AG04450 (cell line): ENCODE measurements around the gene A4GNT. TPM values are rescaled to one million over a fixed set of nuclear protein-coding genes. Genes with fewer than 3 reads are reported as not detected.
A peak's percentile ranks its signal among the peaks of the same experiment; 100 is the strongest.

ENCODE experiments used
- CTCF ChIA-PET: fragments of 300-600, 350-600 bp; formaldehyde crosslinking; extraction: SDS; loops from one replicate; lab custom pipeline; 2022; ENCODE audit warnings: antibody characterized with exemption, inconsistent platforms; lab: Charles Lee
- POLR2A ChIA-PET: fragments of 350-600 bp; formaldehyde crosslinking; extraction: SDS; loops from one replicate; lab custom pipeline; 2021; ENCODE audit warnings: antibody characterized with exemption, inconsistent platforms; lab: Yijun Ruan, JAX
- DNase-seq: peaks from one replicate; pipeline ENCODE4 v3.0.0-alpha.2; 2011; ENCODE audit warnings: low read depth, low spot score
- H3K27ac ChIP-seq: one replicate; pipeline ENCODE4 v1.5.1; 2012; ENCODE audit warnings: low read depth, low read length, control low read depth
- H3K27me3 ChIP-seq: one replicate; pipeline ENCODE4 v1.6.0; 2012; ENCODE audit warnings: low read length; ENCODE audit not compliant: control insufficient read depth, insufficient read depth
- H3K4me3 ChIP-seq: 2 replicates; pipeline ENCODE4 v1.5.1; 2011; ENCODE audit warnings: mild to moderate bottlenecking, low read depth, low read length, control low read depth
- H3K9me3 ChIP-seq: 2 replicates; pipeline ENCODE4 v1.5.1; 2012; ENCODE audit warnings: low read length; ENCODE audit not compliant: control insufficient read depth, insufficient read depth
- CTCF ChIP-seq: IDR thresholded peaks from 2 replicates; pipeline ENCODE4 v1.5.1; 2011; ENCODE audit warnings: low read depth, low read length, control low read depth, inconsistent platforms
- polyA plus RNA-seq: library from polyadenylated mRNA; depleted of rRNA; stranded (reverse); fragments of >200 nt; gene quantifications from 2 replicates; pipeline ENCODE4 v1.2.3, GENCODE V29; 2011

A4GNT gene
- polyA plus RNA-seq, 1 experiment: not detected

GRCh38 chr3:138114431-138114918, 17.7 kb downstream of the A4GNT start:
- Histone ChIP-seq H3K4me3 (peak overlapping the region; percentile 96), H3K27me3 (no peaks in the 10 kb centered on the region), H3K9me3 (no peaks in the 10 kb centered on the region), H3K27ac (peak overlapping the region; percentile 94)
- TF ChIP-seq CTCF: no peak
- POLR2A ChIA-PET: interaction anchor here (1.0 to 3.0 kb wide), 3 partner anchors 25 to 52 kb away, joined by 3 to 20 read pairs (median 3); no protein-coding TSS in a partner anchor
- CTCF ChIA-PET: interaction anchor here (1.3 to 9.8 kb wide), 4 partner anchors 13 to 72 kb away, joined by 3 to 202 read pairs (median 6); no protein-coding TSS in a partner anchor
- DNase-seq: no peak

- H3K9me3 ChIP-seq: no peaks in the 10 kb centered on the region
- ChIA-PET POLR2A (interaction anchor here (0.5 to 0.8 kb wide), 2 partner anchors 12 to 87 kb away, joined by 3 to 4 read pairs; no protein-coding TSS in a partner anchor), CTCF (interaction anchor here (1.2 to 9.8 kb wide), 3 partner anchors 12 to 60 kb away, joined by 5 to 202 read pairs (median 9); no protein-coding TSS in a partner anchor)
- no peak for DNase-seq
- TF ChIP-seq CTCF: no peak
- H3K4me3 ChIP-seq: peak overlapping the region; percentile 20
- H3K27ac ChIP-seq: no peak overlapping the region
- no peaks in the 10 kb centered on the region for H3K27me3 ChIP-seq
These were observed 18.9 kb downstream of the A4GNT start for GRCh38 chr3:138113326-138113725.

GRCh38 chr3:138112362-138112761, 19.8 kb downstream of the A4GNT start:
- POLR2A ChIA-PET: no interaction called here
- no peaks in the 10 kb centered on the region for H3K9me3 ChIP-seq
- H3K27ac ChIP-seq: no peak overlapping the region
- H3K27me3 ChIP-seq: no peaks in the 10 kb centered on the region
- CTCF ChIA-PET: no interaction called here
- DNase-seq: no peak
- no peak overlapping the region for H3K4me3 ChIP-seq
- no peak for TF ChIP-seq CTCF

GRCh38 chr3:138105598-138105997, 26.6 kb downstream of the A4GNT start:
- ChIA-PET CTCF (interaction anchor here (0.8 to 1.4 kb wide), 2 partner anchors 9 to 13 kb away, joined by 3 to 6 read pairs; no protein-coding TSS in a partner anchor), POLR2A (no interaction called here)
- Histone ChIP-seq H3K27me3 (no peaks in the 10 kb centered on the region), H3K9me3 (no peaks in the 10 kb centered on the region), H3K4me3 (no peak overlapping the region), H3K27ac (no peak overlapping the region)
- TF ChIP-seq CTCF: no peak
- DNase-seq: no peak

GRCh38 chr3:138103466-138103865, 28.7 kb downstream of the A4GNT start:
- H3K4me3 ChIP-seq: no peak overlapping the region
- no peak overlapping the region for H3K27ac ChIP-seq
- no peaks in the 10 kb centered on the region for H3K9me3 ChIP-seq
- no peak for TF ChIP-seq CTCF
- H3K27me3 ChIP-seq: no peaks in the 10 kb centered on the region
- POLR2A ChIA-PET: no interaction called here
- DNase-seq: no peak
- CTCF ChIA-PET: no interaction called here
